Thyroid gland (tissue), 4 donors: ENCODE results near the gene NLRC5.

Experiments used
- POLR2A ChIP-seq, 2 donors: fragments of 450-650 bp; IDR thresholded peaks; one replicate each; pipeline ENCODE4 v1.6.1; 2017; ENCODE audit warnings: antibody characterized with exemption in 2 of 2, mild to moderate bottlenecking in 2 of 2, moderate library complexity in 1 of 2
- TF ChIP-seq, protein P1 (sequence below), 6 experiments: fragments of 200-600 bp in 3 of 6; fragments of 450-650 bp in 3 of 6; sonication (generic) in 3 of 6; IDR thresholded peaks; one replicate each; pipeline ENCODE4 v1.5.1; 2016 to 2019; ENCODE audit warnings: antibody characterized with exemption in 6 of 6, mild to moderate bottlenecking in 2 of 6, inconsistent platforms in 1 of 6, moderate library complexity in 1 of 6

DNA sequence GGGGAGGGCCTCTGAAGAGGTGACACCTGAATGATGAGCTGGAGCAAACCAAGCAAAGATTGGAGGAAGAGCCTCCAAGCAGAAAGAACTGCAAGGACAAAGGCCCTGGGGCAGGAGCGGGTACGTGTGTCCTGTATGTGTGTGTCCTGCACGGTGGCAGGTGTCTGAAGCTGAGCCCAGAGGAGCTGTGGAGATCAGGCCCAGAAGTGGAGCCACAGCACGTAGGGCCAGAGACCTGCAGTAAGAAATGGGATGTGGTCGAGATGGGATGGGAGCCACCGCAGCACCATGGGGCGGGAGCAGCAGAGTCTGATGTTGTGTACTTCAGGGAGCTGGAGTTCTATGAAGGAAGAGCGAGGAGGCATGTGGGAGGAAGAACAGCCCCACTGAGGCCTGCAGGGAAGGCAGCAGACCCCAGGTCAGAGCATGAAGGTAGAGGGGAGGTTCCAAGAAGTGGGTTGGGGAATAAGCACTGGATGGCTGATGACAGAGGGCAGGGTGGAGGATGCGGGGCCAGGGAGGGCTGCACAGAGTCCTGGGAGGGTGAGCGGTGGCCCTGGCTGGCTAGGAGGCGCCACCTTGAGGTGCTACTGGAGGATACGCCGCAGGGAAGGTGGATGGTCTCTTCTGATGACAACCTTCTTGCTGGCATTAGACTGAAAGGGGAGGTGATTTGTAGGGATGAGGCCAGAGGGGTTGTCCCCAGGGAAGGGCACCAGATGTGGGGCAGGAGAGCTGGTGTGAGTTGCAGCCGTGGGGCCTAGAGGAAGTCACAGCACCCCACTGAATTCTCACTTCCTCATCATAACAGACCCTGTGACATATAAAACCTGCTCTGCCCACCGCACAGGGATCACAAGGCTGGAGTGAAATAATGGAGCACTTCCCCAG is 38.2 kb upstream of the NLRC5 start:
- TF ChIP-seq, protein P1, sequence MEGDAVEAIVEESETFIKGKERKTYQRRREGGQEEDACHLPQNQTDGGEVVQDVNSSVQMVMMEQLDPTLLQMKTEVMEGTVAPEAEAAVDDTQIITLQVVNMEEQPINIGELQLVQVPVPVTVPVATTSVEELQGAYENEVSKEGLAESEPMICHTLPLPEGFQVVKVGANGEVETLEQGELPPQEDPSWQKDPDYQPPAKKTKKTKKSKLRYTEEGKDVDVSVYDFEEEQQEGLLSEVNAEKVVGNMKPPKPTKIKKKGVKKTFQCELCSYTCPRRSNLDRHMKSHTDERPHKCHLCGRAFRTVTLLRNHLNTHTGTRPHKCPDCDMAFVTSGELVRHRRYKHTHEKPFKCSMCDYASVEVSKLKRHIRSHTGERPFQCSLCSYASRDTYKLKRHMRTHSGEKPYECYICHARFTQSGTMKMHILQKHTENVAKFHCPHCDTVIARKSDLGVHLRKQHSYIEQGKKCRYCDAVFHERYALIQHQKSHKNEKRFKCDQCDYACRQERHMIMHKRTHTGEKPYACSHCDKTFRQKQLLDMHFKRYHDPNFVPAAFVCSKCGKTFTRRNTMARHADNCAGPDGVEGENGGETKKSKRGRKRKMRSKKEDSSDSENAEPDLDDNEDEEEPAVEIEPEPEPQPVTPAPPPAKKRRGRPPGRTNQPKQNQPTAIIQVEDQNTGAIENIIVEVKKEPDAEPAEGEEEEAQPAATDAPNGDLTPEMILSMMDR (IDR thresholded peaks at IDR 0.05) = peak in 4 of 6 experiments; percentile 22 to 52 (median 50)
- no peak for TF ChIP-seq POLR2A (IDR thresholded peaks at IDR 0.05)
